ENCODE data around the gene TTC4.

The TTC4 gene

DNA sequence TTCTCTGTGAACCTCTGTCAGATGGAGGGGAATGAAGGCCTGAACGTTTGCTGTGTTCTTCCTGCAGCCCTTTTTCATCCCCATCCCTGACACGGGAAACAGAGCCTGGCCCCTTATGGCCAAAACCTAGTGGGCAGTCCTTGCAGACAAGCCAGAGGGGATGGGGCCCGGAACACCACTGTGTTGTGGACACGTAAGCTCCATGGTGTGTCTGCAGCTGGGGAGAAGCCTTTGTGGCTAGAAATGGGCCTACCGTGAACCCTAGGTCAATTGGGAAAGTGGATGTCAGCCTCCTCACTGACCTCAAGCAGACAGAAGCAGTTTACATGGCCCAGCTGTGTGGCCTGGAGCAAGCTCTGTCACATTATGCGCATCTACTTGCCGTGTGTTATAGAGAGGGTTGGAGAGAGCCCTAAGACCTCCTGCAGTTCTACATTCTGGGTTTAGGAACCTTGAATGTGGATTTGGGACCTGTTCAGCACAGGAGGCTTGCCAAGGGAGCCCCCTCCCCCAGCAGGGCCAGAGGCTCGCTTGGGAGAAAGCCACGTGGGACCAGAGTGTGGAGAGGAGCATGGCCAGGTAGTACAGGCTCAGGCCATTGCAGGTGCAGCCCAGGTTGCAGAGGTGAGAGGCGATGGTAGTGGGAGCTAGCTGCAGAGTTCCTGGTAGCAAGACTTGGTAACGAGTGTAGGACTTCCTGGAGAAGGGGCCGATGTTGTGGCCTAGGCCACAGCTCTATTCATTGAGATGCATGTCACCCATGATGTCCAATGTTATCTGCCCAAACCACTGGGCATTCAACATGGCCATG lies 28.0 kb downstream of the TTC4 start:
- in situ Hi-C loops (cut with HindIII; ENCODE audit: low pct_unique_long_range_greater_than_20kb, low sequenced_read_pairs) = no loop called here
- no peak for DNase-seq (ENCODE audit: low read depth in 1 of 2, low spot score in 1 of 2)
- TF ChIP-seq JUND (IDR thresholded peaks at IDR 0.05; ENCODE audit: low read depth) = no peak

DNA sequence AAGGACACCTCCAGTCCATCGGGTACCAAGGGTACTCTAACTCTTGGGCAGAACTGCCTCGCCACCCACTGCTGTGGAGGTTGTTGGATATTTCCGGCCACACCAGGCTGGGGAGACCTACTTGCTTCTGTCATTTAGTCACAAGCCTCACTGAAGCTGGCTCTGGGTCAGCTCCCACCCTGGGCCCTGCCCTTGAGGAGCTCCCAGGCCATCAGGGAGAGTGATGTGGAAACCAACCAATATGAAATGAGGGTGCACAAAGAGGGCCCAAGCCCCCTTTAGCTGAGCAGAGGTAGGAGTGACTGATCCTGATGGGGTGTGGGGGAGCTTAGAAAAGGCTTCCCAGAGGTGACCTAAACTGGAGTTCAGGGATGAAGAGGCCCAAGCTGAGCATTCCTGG lies 29.0 kb downstream of the TTC4 start:
- no peak for TF ChIP-seq JUND (IDR thresholded peaks at IDR 0.05; ENCODE audit: low read depth)
- in situ Hi-C loops (cut with HindIII; ENCODE audit: low pct_unique_long_range_greater_than_20kb, low sequenced_read_pairs) = no loop called here

DNA sequence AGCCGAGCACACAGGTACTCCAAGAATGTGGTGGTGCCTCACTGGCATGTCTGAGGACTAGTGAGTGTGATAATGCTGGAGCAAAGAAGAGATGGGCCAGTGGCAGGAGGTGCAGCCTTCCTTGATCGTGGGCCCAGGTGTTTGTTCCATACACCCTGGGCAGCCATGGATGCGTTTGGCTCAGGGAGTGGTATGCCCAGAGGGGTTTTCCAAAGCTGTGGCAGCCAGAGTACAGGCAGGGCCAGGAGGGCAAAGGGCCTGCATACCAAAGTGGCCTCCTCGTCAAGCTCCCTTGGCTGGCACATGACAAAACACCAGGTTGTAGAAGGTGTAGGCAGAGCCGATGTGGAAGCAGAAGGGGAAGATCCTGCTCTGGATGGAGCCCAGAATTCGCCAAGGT lies 29.6 kb downstream of the TTC4 start:
- DNase-seq (ENCODE audit: low read depth in 1 of 2, low spot score in 1 of 2) = no peak
- in situ Hi-C loops (cut with HindIII; ENCODE audit: low pct_unique_long_range_greater_than_20kb, low sequenced_read_pairs) = no loop called here
- TF ChIP-seq JUND (IDR thresholded peaks at IDR 0.05; ENCODE audit: low read depth) = no peak

More for the DNA sequence above, 29.0 kb downstream of the TTC4 start:
- no peak for DNase-seq (ENCODE audit: low read depth in 1 of 2, low spot score in 1 of 2)

DNA sequence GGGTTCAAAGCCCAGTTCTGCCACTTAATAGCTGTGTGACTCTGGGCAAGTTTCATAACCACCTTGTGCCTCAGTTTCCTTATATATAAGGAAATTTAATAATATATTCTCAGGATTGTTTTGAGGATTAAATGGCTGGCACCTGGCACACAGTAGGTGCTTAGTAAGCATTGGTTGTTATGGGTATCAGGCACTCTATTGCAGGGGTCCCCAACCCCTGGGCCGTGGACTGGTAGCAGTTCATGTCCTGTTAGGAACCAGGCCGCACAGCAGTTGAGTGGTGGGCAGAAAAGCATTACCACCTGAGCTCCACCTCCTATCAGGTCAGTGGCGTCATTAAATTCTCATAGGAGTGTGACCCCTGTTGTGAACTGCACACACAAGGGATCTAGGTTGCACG lies 30.2 kb downstream of the TTC4 start:
- in situ Hi-C loops (cut with HindIII; ENCODE audit: low pct_unique_long_range_greater_than_20kb, low sequenced_read_pairs) = no loop called here

DNA sequence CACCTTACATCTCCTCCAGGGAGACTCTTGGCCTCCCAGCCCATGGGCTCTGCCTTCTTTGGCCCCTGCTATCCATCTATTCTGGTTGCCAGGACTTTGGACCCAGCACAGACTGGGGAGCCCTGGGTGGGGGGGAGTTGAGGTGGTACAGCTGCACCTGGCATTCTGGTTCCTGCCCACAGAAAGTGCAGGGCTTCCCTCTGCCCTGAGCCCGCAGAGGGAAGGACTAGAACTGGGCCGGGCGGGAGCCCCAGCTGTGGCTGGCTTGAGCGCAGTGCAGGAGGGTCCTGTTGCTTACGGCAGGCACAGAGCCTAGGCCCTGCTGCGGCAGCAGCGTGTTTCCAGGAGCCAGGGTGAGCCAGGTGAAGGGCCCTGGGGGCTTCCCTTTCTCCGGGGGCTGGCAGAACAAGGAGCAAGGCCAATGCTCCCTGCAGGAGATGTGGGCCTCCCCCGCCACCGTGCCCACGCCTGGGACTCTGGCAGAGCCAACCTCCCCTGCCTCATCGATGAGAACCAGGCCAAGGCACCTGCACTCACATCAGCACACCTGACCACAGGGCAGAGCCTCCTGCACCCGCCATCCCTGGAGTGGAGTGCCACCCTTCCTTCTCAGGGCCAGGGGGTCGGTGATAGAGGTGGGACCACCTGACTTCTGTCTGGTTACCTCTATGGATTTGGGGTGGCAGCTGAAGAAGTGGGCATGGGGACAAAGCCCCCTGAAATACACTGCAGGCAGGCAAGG lies 32.6 kb downstream of the TTC4 start:
- TF ChIP-seq JUND (IDR thresholded peaks at IDR 0.05; ENCODE audit: low read depth) = no peak
- DNase-seq (ENCODE audit: low read depth in 1 of 2, low spot score in 1 of 2) = no peak
- in situ Hi-C loops (cut with HindIII; ENCODE audit: low pct_unique_long_range_greater_than_20kb, low sequenced_read_pairs) = no loop called here

More for the DNA sequence above, 30.2 kb downstream of the TTC4 start:
- no peak for DNase-seq (ENCODE audit: low read depth in 1 of 2, low spot score in 1 of 2)
- TF ChIP-seq JUND (IDR thresholded peaks at IDR 0.05; ENCODE audit: low read depth) = no peak

DNA sequence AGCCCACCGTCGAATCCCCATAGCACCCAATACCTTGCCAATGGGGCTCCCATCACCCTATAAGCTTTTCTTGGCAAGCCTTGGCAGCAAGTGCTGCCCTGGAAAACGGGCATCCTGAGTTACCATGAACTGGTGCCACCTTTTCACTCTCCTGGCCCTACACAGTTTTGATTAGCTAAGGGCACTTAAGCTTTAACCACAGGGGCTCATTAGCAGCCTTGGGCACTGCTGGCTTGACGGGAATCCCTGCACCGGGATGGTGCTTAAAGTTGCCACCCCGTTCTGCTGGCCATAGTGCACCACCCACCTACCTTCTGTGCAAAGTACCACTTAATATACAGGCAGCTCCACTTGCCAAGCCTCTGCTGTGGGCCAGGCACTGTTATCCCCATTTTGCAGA lies 34.9 kb downstream of the TTC4 start:
- in situ Hi-C loops (cut with HindIII; ENCODE audit: low pct_unique_long_range_greater_than_20kb, low sequenced_read_pairs) = no loop called here
- no peak for TF ChIP-seq JUND (IDR thresholded peaks at IDR 0.05; ENCODE audit: low read depth)
- no peak for DNase-seq (ENCODE audit: low read depth in 1 of 2, low spot score in 1 of 2)

DNA sequence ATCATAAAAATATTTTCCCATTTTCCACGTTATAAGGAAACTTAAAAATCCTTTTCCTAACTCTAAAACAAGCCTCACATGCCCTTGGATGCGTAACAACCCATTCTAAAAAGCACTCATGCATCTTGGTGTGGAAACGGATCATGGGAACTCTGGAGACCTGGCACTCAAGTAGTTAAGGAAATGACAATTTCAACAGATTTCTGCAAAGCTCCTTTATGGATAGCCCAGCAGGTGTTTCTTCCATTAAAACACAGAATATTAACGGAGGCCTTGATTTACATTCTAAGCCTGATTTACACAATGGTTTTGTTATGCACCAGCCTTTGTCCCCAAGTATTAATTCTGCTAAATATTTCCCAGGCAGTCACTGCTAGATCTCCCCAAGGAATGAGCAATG lies 35.8 kb downstream of the TTC4 start:
- DNase-seq (ENCODE audit: low read depth in 1 of 2, low spot score in 1 of 2) = no peak
- in situ Hi-C loops (cut with HindIII; ENCODE audit: low pct_unique_long_range_greater_than_20kb, low sequenced_read_pairs) = no loop called here
- TF ChIP-seq JUND (IDR thresholded peaks at IDR 0.05; ENCODE audit: low read depth) = no peak

DNA sequence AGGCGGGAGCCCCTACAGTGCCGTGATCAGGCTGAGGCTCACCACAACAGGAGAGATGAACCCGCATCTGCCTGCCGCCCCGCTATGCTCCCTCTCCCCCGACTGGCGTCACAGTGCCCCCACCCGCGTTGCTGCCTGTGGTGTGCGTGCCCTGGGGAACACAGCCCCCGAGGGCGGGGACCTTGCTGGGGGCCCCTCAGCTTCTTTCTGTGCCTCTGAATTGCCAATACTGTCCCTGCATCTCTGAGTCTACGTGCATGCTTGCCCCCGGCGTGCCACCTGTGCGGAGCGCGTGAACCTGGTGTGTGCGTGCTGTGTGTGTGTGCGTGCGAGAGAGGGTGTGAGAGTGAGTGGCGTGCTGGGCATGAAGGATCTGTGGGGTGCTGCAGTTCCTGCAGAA lies 38.4 kb downstream of the TTC4 start:
- TF ChIP-seq JUND (IDR thresholded peaks at IDR 0.05; ENCODE audit: low read depth) = no peak
- no peak for DNase-seq (ENCODE audit: low read depth in 1 of 2, low spot score in 1 of 2)
- in situ Hi-C loops (cut with HindIII; ENCODE audit: low pct_unique_long_range_greater_than_20kb, low sequenced_read_pairs) = no loop called here

DNA sequence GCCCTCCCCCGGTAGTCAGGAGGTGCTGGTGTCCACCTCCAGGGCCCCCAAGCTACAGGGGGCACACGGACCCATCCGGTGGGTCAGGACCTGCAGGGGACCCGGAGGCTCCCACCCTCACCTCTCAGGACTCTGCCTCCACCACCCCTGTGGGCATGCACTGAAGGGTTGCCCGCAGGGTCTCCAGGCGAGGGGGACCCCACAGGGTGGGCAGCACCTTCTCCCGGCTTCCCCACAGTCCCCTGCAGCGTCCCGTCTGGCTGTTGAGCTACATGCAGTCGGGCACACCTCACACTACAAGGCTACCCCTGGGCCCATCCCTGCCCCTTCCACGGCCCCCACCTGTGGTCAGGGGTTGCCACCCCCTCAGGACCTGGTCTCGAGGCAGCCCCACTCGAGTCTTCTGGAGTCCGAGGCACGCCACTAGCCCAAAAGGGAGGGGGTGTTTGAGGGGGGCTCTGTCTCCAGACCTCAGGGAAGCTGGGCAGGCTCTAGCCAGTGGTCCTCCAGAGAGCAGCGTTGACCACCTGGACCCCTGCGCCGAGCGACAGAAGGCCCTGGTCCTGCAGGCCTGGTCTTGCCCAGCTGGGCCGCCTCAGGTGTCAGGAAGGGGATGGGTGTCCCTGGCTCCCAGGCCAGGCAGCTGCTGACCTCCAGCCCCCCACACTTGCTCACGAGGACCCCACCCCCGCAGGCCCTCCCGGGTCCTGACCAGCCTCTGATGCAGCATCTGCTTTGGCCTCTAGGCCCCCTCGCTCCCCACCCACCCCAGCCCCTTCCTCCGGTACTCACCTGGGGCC lies 39.0 kb downstream of the TTC4 start:
- in situ Hi-C loops (cut with HindIII; ENCODE audit: low pct_unique_long_range_greater_than_20kb, low sequenced_read_pairs) = no loop called here
- no peak for DNase-seq (ENCODE audit: low read depth in 1 of 2, low spot score in 1 of 2)
- no peak for TF ChIP-seq JUND (IDR thresholded peaks at IDR 0.05; ENCODE audit: low read depth)

DNA sequence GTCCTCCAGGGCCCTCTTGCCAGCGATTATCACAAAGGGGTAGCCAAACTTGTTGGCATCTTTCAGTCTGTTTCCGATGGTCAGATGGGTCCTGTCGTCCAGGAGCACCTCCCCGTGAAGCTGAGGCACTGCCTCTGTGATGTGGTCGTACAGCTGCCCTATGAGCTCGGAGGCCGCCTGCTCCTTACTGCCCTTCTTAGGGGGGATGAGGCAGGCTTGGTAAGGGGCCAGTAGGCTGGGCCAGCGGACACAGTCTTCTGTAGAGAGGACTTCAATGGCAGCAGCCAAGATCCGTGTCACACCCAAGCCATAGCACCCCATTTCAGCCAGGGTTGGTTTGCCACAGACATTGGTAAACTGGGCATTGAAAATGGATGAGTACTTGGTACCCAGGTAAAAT lies 42.2 kb downstream of the TTC4 start:
- no peak for DNase-seq (ENCODE audit: low read depth in 1 of 2, low spot score in 1 of 2)
- in situ Hi-C loops (cut with HindIII; ENCODE audit: low pct_unique_long_range_greater_than_20kb, low sequenced_read_pairs) = no loop called here
- no peak for TF ChIP-seq JUND (IDR thresholded peaks at IDR 0.05; ENCODE audit: low read depth)

DNA sequence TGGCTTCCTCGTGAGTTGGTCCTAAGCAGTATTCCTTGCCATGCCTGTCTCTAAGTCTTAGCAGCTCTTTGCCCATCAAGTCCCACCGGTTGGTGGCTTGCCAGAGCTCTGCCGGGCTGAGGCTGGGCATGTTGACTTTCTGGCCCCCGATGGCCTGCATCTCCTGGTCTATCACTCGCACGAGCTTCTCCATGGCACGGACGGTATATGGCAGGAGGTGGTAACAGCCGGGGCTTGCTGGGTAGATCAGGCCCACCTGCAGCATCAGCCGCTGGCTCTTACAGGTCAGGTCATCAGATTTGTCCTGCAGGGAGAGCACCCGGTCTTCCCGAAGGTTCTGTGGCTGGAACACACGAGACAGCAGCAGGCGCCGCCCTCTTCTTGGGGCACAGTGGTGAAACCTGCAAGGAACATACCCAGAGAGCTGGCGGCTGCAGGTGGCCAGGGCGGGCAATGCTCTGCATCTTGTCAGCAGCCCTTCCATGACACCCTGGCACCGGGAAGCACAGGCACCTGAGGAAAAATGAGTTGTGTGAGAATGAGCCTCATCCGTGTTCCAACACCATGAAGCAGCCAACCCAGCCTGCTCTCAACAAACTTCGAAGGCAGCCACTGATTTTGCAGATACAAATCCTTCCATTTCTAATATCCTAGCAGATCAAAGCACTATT lies 43.2 kb downstream of the TTC4 start:
- no peak for TF ChIP-seq JUND (IDR thresholded peaks at IDR 0.05; ENCODE audit: low read depth)
- no peak for DNase-seq (ENCODE audit: low read depth in 1 of 2, low spot score in 1 of 2)
- in situ Hi-C loops (cut with HindIII; ENCODE audit: low pct_unique_long_range_greater_than_20kb, low sequenced_read_pairs) = no loop called here

DNA sequence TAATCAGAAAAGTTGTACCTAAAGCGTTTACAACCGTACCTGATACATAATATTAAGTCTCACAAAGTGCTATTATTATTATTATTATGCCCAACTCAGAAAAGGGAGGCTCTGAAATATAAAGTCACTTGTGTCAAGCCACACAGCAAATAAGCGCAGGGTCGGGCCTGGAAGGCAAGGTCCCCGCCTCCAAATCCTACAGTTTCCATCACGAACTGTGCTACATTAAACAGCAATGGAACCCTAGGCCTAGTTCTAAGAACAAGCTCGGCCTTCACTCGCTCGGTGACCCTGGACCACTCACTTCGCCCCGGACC lies 48.1 kb downstream of the TTC4 start:
- no peak for DNase-seq (ENCODE audit: low read depth in 1 of 2, low spot score in 1 of 2)

More for the DNA sequence above, 48.1 kb downstream of the TTC4 start:
- no peak for TF ChIP-seq JUND (IDR thresholded peaks at IDR 0.05; ENCODE audit: low read depth)
- in situ Hi-C loops (cut with HindIII; ENCODE audit: low pct_unique_long_range_greater_than_20kb, low sequenced_read_pairs) = no loop called here

All from T47D (cell line).